A673 (cell line): ENCODE results near the gene SH3TC1.

ENCODE experiments used
- CTCF ChIP-seq: fragments of 300-800, 200-600 bp; sonication (generic); conservative IDR thresholded peaks from 2 replicates; pipeline ENCODE4 v1.5.1; 2017; ENCODE audit warnings: low read depth, mild to moderate bottlenecking, antibody characterized with exemption, low read length, moderate library complexity, mixed read lengths
- EZH2 ChIP-seq: fragments of 200-600 bp; sonication (generic); IDR thresholded peaks from 2 replicates; pipeline ENCODE4 v1.6.1; 2017; ENCODE audit warnings: borderline replicate concordance, low read depth, mild to moderate bottlenecking, mixed read lengths, antibody characterized with exemption, low read length; ENCODE audit not compliant: poor library complexity, severe bottlenecking

- TF ChIP-seq CTCF (no peak), EZH2 (no peak)
Observed at GRCh38 chr4:8164687-8165086, 34.4 kb upstream of the SH3TC1 start.
